K562 (cell line): ENCODE measurements around the gene MBNL2. TPM values are rescaled to one million over a fixed set of nuclear protein-coding genes. Genes with fewer than 3 reads are reported as not detected.

Source experiments
- SRSF1 ChIP-seq: fragments of 200-400 bp; formaldehyde crosslinking; IDR thresholded peaks from 2 replicates; pipeline ENCODE4 v1.6.1; 2017; ENCODE audit warnings: mild to moderate bottlenecking, low read depth, low read length, moderate library complexity
- polyA plus RNA-seq, 8 experiments: library from polyadenylated mRNA; depleted of rRNA in 4 of 8; stranded (reverse) in 5 of 8; unstranded in 3 of 8; fragments of >200 nt; fragmentation: Nextera tagmentation in 2 of 8; fragmentation: Illumina TruSeq in 1 of 8; extraction: Ambion mirVana in 2 of 8; extraction: Trizol in 1 of 8; gene quantifications; 2 replicates each; pipeline versions ENCODE4 v1.2.1 to v1.2.3, GENCODE V29; 2011 to 2014; ENCODE audit warnings: inconsistent platforms in 1 of 8, missing spikeins in 1 of 8
- total RNA-seq, 7 experiments: library from RNA; depleted of rRNA in 6 of 7; stranded (reverse); fragments of >200 nt in 6 of 7; fragmentation: Illumina TruSeq in 2 of 7; extraction: Trizol in 2 of 7; gene quantifications; 2 replicates each; pipeline versions ENCODE4 v1.2.1 to v1.2.3, GENCODE V29; 2011 to 2021; ENCODE audit warnings: low replicate concordance in 1 of 7
- TF ChIP-seq, protein P1 (sequence below), 2 experiments: fragments of 150-350 bp in 1 of 2; IDR thresholded peaks; 2 replicates each; pipeline ENCODE4 v1.6.1; 2012 to 2016; ENCODE audit warnings: low read depth in 2 of 2, low read length in 2 of 2, mild to moderate bottlenecking in 1 of 2, moderate library complexity in 1 of 2
- TF ChIP-seq, protein P2 (sequence below): fragments of 250-450 bp; sonication (Bioruptor Pico); IDR thresholded peaks from 2 replicates; pipeline ENCODE4 v1.4.0; 2020; ENCODE audit warnings: mild to moderate bottlenecking, moderate library complexity

MBNL2 gene
- total and polyA plus RNA-seq, 9 of the 15 experiments (the other 6 are each of a cell fraction or from before 2014, with no cell fraction given), result 7.0 to 24.8 (median 13.8) TPM

DNA sequence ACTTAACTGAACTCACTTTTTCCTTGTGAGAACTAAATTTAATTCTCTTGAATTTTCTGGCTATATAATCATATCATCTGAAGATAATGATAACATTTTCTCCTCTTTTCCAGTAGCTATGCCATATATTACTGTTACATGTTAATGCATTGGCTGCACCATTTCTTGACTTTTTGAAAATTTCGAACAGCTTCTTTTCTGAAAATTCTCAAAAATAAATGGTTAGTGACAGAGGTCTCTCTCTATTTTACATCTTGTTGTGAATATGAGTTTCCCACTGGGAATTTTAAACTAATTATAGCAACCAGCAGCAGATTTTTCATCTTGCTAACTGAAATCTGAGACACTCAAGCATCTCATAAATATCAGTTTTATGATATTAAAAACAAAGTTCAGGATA is 30.6 kb downstream of the MBNL2 start (continued):
- TF ChIP-seq, protein P1, sequence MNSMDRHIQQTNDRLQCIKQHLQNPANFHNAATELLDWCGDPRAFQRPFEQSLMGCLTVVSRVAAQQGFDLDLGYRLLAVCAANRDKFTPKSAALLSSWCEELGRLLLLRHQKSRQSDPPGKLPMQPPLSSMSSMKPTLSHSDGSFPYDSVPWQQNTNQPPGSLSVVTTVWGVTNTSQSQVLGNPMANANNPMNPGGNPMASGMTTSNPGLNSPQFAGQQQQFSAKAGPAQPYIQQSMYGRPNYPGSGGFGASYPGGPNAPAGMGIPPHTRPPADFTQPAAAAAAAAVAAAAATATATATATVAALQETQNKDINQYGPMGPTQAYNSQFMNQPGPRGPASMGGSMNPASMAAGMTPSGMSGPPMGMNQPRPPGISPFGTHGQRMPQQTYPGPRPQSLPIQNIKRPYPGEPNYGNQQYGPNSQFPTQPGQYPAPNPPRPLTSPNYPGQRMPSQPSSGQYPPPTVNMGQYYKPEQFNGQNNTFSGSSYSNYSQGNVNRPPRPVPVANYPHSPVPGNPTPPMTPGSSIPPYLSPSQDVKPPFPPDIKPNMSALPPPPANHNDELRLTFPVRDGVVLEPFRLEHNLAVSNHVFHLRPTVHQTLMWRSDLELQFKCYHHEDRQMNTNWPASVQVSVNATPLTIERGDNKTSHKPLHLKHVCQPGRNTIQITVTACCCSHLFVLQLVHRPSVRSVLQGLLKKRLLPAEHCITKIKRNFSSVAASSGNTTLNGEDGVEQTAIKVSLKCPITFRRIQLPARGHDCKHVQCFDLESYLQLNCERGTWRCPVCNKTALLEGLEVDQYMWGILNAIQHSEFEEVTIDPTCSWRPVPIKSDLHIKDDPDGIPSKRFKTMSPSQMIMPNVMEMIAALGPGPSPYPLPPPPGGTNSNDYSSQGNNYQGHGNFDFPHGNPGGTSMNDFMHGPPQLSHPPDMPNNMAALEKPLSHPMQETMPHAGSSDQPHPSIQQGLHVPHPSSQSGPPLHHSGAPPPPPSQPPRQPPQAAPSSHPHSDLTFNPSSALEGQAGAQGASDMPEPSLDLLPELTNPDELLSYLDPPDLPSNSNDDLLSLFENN (IDR thresholded peaks at IDR 0.05; ENCODE audit: low read depth in 2 of 2, low read length in 2 of 2), result no peak
- TF ChIP-seq SRSF1, result no peak
- TF ChIP-seq, protein P2, sequence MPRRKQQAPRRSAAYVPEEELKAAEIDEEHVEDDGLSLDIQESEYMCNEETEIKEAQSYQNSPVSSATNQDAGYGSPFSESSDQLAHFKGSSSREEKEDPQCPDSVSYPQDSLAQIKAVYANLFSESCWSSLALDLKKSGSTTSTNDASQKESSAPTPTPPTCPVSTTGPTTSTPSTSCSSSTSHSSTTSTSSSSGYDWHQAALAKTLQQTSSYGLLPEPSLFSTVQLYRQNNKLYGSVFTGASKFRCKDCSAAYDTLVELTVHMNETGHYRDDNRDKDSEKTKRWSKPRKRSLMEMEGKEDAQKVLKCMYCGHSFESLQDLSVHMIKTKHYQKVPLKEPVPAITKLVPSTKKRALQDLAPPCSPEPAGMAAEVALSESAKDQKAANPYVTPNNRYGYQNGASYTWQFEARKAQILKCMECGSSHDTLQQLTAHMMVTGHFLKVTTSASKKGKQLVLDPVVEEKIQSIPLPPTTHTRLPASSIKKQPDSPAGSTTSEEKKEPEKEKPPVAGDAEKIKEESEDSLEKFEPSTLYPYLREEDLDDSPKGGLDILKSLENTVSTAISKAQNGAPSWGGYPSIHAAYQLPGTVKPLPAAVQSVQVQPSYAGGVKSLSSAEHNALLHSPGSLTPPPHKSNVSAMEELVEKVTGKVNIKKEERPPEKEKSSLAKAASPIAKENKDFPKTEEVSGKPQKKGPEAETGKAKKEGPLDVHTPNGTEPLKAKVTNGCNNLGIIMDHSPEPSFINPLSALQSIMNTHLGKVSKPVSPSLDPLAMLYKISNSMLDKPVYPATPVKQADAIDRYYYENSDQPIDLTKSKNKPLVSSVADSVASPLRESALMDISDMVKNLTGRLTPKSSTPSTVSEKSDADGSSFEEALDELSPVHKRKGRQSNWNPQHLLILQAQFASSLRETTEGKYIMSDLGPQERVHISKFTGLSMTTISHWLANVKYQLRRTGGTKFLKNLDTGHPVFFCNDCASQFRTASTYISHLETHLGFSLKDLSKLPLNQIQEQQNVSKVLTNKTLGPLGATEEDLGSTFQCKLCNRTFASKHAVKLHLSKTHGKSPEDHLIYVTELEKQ (CRISPR knock-in tag), result no peak
- TF ChIP-seq, all 486 proteins: peak for 0
